ENCODE measurements around the gene RTN4R.

GRCh38 chr22:20214853-20215252, 53.3 kb downstream of the RTN4R start:
- TF ChIP-seq KDM2A (CRISPR knock-in tag; IDR thresholded peaks at IDR 0.05; ENCODE audit: borderline replicate concordance, low read depth) (no peak), DMAP1 (CRISPR knock-in tag; IDR thresholded peaks at IDR 0.05) (no peak), TEAD3 (CRISPR knock-in tag; optimal IDR thresholded peaks at IDR 0.05; ENCODE audit: borderline replicate concordance) (no peak), HDAC6 (IDR thresholded peaks at IDR 0.05; ENCODE audit: low read depth, low read length) (no peak), HOXA7 (CRISPR knock-in tag; IDR thresholded peaks at IDR 0.05) (no peak), EZH2 (conservative IDR thresholded peaks at IDR 0.05; ENCODE audit: low read depth, low read length) (no peak), JUN (CRISPR knock-in tag; IDR thresholded peaks at IDR 0.05) (no peak), ZNF460 (CRISPR knock-in tag; IDR thresholded peaks at IDR 0.05; ENCODE audit: borderline replicate concordance) (no peak), NFYB (CRISPR knock-in tag; IDR thresholded peaks at IDR 0.05) (no peak), SP4 (CRISPR knock-in tag; IDR thresholded peaks at IDR 0.05) (no peak), POLR2AphosphoS5 (IDR thresholded peaks at IDR 0.05; ENCODE audit: low read depth, low read length) (no peak), CTCF (CRISPR knock-in tag; IDR thresholded peaks at IDR 0.05) (no peak), ZNF777 (CRISPR knock-in tag; IDR thresholded peaks at IDR 0.05) (no peak), REL (CRISPR knock-in tag; conservative IDR thresholded peaks at IDR 0.05) (no peak)

All from HepG2 (cell line).